NCI-H146 (cell line): Measurements from ENCODE around the gene SLC25A21.
A peak's percentile ranks its signal among the peaks of the same experiment; 100 is the strongest.
"Not testable (repeated sequence)": the region's sequence is repeated elsewhere in the genome, so short reads cannot be mapped to it uniquely, and the experiment has no call there.

ENCODE experiments used
- DNase-seq: peaks from one replicate; lab custom pipeline; 2025; lab: John Stamatoyannopoulos, UW

SLC25A21 gene

GRCh38 chr14:36707570-36707969 lies 464.8 kb downstream of the SLC25A21 start:
- DNase-seq: no peak

- DNase-seq: no peak
These were observed 469.9 kb downstream of the SLC25A21 start for GRCh38 chr14:36702474-36702873.

GRCh38 chr14:36701132-36701531 lies 471.3 kb downstream of the SLC25A21 start:
- no peak for DNase-seq

GRCh38 chr14:36700651-36701050 lies 471.8 kb downstream of the SLC25A21 start:
- peak; percentile 63 for DNase-seq

- not testable (repeated sequence) for DNase-seq
These were observed 473.0 kb downstream of the SLC25A21 start for GRCh38 chr14:36699420-36699819.

- DNase-seq: no peak
These were observed 481.9 kb downstream of the SLC25A21 start for GRCh38 chr14:36690311-36691040.

GRCh38 chr14:36684946-36685345 lies 487.5 kb downstream of the SLC25A21 start:
- DNase-seq: no peak

- DNase-seq: no peak
These were observed 489.2 kb downstream of the SLC25A21 start for GRCh38 chr14:36683083-36683724.

GRCh38 chr14:36682338-36682737 lies 490.1 kb downstream of the SLC25A21 start:
- DNase-seq: no peak

- no peak for DNase-seq
These were observed 496.2 kb downstream of the SLC25A21 start for GRCh38 chr14:36676236-36676635.

- DNase-seq: no peak
These were observed 496.8 kb downstream of the SLC25A21 start for GRCh38 chr14:36675581-36675980.

- DNase-seq: no peak
These were observed 497.7 kb downstream of the SLC25A21 start for GRCh38 chr14:36674659-36675058.

GRCh38 chr14:36672095-36672494 lies 500.3 kb downstream of the SLC25A21 start:
- DNase-seq: peak; percentile 15

GRCh38 chr14:36671149-36671548 lies 501.3 kb downstream of the SLC25A21 start:
- no peak for DNase-seq

- DNase-seq: no peak
These were observed 504.7 kb downstream of the SLC25A21 start for GRCh38 chr14:36667679-36668078.

GRCh38 chr14:36666416-36667206 lies 505.8 kb downstream of the SLC25A21 start:
- no peak for DNase-seq

- peak; percentile 3 for DNase-seq
These were observed 506.5 kb downstream of the SLC25A21 start for GRCh38 chr14:36665887-36666415.

GRCh38 chr14:36664322-36665193 lies 507.8 kb downstream of the SLC25A21 start:
- no peak for DNase-seq

- no peak for DNase-seq
These were observed 508.7 kb downstream of the SLC25A21 start for GRCh38 chr14:36663404-36664321.
